SH-SY5Y (cell line): ENCODE data around the gene RNF214.

Experiments
- GATA2 ChIP-seq: IDR thresholded peaks from 2 replicates; pipeline ENCODE4 v1.6.1; 2011; ENCODE audit warnings: mild to moderate bottlenecking, low read depth, low read length
- GATA3 ChIP-seq: IDR thresholded peaks from 2 replicates; pipeline ENCODE4 v1.6.1; 2011; ENCODE audit warnings: low read depth, mild to moderate bottlenecking, low read length, moderate library complexity

RNF214 gene

DNA sequence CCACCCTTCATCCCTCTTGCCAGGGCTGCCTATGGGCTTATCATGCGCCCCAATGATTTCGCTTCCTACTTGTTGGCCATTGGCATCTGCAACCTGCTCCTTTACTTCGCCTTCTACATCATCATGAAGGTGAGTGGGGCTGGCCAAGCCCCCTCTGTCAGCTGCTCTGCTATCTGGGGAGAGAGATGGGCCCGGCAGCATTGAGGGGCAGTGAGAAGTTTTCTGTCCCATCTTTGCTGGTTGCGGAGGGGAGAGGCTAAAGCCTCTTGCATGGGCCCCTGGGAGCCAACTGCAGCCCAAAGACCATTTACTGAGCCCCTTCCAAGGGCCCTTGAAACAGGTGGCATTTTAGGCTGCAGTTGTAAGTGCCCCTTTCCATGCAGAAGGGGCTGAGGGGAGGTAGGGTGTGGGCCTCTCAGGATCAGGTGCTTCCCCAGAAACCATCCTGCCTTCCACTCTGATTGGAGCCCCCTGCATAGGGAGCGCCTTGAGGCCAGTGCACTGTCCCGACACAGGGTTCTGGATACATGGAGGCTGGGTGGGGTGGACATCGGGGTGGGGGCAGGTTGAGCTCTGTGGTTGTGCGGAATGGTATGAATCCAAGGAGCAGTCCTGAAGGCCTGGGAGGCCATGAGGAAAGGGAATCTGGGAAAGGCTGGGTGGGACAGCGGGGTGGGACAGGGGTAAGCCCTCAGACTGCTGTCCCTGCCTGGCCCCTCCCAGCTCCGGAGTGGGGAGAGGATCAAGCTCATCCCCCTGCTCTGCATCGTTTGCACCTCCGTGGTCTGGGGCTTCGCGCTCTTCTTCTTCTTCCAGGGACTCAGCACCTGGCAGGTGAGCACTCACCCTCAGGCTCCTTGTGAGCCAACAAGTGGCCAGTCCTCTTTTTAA lies 39.1 kb upstream of the RNF214 start:
- TF ChIP-seq GATA3 (no peak), GATA2 (no peak)

DNA sequence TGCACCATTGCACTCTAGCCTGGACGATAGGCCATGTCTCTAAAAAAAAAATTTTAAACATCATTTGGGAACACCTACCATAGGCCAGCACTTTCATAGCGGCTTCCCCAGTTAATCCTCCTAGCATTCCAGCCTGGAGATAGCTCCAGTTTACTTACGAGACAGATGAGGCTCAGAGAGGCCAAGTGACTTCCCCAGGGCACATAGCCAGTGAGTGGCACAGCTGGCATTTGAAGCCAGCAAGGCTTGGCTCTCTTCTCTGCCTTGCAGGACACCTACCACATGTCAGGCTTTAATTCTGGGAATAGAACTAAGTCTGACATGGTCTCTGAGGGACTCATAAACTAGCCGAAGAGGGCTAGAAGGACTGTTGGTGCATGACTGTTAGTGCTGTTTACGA lies 38.2 kb upstream of the RNF214 start:
- TF ChIP-seq GATA3 = no peak
- TF ChIP-seq GATA2 = no peak

DNA sequence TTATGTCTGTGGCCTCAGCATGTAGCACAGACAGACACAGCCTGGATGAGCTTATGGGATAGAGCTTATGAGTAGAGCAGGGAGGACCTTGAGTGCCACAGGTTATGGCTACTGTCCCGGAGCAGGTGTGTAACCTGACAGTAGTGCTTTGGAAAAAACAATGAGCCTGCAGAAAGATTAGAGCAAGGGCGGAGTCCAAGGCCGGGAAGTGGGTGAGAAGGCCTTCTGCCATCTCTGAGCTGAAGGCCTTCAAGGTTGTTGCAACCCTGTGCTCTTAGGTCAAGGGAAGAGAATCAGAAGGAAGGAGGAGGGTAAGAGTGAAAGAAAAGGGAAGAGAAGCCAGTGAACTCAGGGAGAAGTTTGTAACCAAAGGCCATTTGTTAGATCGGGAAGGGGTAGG lies 37.2 kb upstream of the RNF214 start:
- TF ChIP-seq GATA2 (no peak), GATA3 (no peak)

DNA sequence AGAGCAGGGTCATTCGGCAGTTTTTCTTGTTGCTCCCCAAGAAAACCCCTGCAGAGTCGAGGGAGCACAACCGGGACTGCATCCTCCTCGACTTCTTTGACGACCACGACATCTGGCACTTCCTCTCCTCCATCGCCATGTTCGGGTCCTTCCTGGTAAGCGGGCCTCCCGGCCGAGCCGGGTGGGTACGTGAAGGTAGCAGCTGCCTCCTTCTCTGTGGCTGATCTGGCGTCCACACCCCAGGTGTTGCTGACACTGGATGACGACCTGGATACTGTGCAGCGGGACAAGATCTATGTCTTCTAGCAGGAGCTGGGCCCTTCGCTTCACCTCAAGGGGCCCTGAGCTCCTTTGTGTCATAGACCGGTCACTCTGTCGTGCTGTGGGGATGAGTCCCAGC lies 36.7 kb upstream of the RNF214 start:
- TF ChIP-seq GATA3 (no peak), GATA2 (no peak)

DNA sequence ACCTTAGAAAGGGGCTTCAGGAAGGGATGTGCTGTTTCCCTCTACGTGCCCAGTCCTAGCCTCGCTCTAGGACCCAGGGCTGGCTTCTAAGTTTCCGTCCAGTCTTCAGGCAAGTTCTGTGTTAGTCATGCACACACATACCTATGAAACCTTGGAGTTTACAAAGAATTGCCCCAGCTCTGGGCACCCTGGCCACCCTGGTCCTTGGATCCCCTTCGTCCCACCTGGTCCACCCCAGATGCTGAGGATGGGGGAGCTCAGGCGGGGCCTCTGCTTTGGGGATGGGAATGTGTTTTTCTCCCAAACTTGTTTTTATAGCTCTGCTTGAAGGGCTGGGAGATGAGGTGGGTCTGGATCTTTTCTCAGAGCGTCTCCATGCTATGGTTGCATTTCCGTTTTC lies 35.5 kb upstream of the RNF214 start:
- TF ChIP-seq GATA2 (no peak), GATA3 (no peak)

DNA sequence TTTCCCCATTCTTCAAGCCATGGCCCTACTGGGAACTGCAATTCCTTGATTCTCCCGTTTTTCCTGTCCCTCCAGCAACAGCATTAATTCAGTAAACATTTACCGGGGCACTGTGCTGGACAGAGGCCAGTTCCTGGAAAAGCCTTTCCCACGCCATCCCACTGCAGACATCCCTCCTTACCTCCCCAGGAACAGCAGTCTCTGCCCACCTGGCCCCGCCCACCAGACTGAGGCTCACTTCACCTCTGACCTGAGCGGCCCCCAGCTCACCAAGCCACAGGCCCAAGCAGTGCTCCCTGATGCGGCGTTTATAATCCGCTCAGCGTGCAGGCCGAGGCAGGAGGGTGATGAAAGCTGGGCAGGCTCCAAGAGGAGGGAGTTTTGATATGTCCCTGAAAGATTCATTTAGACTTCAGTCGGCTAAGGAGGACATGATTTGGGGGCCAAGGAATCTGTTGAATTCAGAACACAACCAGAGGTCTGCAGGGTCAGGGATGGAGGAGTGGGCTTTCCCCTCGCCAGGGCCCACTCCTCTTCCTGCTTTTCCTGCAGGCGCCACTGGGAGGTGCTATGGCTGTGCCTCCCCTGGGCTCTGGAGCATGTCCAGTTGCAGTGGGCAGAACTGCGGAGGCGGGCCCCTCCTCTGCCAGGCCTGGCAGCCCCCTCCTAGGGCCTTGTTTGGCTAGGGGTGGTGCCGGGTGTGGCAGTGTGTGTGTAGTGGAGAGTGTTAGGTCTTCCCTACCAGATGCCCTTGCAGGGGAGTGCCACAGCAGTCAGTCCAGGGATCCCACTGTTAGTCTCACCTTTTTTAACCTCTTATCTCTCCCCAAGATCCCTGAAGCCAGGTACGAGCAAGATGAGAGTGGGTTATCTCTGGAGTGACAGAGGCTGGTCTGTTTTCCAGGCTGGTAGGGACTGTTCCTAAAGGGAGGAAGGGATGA lies 34.7 kb upstream of the RNF214 start:
- TF ChIP-seq GATA3 (no peak), GATA2 (no peak)

DNA sequence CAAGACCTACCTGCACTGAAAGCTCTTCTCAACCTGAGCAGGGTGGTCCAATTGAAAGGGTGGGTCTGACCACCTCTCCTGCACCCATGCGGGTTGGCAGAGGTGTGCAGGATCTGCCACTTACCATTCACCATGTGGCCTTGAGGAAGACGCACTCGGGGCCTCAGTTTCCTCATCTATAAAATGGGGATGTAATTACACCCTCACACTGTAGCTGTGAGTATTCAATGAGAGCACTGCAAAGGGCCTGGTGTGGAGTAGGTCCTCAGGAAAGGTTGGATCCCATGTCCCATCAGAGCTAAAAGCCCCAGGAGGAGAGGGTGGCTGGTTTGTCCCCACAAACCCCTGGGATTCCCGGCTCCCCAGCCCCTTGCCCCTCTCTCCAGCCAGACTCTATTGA lies 33.9 kb upstream of the RNF214 start:
- TF ChIP-seq GATA3 = no peak
- TF ChIP-seq GATA2 = no peak

DNA sequence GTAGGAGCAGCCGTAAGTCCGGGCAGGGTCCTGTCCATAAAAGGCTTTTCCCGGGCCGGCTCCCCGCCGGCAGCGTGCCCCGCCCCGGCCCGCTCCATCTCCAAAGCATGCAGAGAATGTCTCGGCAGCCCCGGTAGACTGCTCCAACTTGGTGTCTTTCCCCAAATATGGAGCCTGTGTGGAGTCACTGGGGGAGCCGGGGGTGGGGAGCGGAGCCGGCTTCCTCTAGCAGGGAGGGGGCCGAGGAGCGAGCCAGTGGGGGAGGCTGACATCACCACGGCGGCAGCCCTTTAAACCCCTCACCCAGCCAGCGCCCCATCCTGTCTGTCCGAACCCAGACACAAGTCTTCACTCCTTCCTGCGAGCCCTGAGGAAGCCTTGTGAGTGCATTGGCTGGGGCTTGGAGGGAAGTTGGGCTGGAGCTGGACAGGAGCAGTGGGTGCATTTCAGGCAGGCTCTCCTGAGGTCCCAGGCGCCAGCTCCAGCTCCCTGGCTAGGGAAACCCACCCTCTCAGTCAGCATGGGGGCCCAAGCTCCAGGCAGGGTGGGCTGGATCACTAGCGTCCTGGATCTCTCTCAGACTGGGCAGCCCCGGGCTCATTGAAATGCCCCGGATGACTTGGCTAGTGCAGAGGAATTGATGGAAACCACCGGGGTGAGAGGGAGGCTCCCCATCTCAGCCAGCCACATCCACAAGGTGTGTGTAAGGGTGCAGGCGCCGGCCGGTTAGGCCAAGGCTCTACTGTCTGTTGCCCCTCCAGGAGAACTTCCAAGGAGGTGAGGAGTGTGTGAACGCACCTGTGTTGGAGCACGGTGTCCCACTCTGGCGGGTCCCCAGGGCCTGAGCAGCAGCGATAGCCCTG lies 33.2 kb upstream of the RNF214 start, which contains the start of gene TAGLN:
Gene TAGLN (plus strand): TSS at position 318 of the 863 bp plus-strand sequence. CDS start 3,644 bp downstream, outside the sequence.
- no peak for TF ChIP-seq GATA3
- TF ChIP-seq GATA2 = no peak

DNA sequence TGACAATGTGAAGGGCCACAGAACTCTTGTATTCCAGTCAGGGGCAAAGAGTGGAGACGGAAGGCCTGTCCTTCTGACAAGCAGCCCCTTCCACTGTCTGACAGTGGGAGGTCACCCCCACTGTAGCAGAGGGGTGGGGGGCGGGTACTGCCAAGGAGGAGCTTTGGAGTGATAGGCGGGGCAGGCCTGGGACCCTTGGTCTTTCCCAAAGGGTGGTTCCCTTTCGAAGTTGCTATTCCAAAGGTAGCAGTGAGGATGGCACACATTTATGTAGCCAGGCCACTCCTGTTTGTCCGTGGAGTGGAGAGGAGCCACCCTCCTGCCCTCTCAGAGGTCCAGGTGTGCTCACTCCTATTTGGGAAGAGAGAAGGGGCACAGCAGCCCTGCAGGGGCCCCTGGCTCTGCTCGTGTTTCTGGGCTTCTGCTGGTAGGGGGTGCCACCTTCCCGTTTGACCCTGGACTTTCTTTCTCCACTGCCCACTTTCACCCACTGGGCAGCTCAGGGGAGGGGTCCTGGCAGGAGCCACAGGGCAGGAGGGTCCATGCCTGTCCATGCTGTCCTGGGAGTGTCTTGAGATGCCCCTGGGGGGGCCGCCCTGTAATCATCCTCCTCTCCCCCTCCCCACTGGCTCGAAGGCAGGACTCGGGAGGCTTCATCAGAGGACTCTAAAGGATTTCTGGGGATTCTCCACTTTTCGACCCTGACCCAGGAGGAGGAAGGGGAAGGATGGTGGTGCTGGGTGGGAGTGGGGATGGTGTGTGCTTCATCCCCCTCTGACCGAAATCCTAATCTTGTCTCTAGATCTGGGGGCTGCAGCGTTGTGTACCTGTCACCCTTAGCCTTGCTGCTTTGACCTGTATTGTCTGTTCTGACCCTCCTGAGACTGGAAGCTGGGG lies 32.3 kb upstream of the RNF214 start:
- no peak for TF ChIP-seq GATA3
- TF ChIP-seq GATA2 = no peak

DNA sequence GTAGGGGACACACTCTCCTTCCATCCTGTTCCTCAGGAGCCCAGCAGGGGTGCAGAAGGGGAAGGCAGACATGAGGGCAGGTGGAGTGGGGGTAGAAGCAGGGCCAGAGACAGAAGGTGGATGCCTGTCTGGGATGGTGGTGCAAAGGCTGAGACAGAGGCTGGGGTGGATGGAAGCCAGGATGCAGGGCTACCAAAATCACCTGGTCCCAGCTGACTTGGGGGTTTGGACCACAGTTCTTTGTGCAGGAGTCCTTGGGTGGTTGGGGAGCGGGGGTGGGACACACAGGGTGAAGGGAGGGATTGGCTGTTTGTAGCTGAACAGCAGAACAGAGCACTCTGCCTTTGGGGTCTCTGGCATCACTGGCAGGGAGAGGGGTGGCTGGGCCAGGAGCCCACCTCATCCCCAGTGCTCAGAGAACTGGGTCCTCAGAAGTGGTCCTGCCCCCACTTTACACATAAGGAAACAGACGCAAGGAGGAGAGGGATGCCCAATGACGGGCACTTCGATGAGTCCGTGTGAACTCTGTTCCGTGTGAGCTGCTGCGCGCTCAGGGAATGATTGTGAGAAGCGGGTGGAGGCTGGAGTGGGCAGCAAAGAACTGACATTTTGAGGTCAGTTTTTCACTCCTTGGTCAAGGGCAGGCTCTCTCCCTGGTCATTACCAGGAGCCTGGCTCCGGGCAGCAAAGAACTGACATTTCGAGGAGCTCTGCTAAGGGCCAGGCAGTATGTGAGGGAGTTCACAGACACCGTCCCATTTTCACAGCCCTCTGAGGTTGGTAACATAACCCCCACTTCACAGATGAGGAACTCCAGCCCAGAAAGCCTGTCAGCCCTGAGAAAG lies 31.4 kb upstream of the RNF214 start:
- no peak for TF ChIP-seq GATA2
- TF ChIP-seq GATA3 = no peak

DNA sequence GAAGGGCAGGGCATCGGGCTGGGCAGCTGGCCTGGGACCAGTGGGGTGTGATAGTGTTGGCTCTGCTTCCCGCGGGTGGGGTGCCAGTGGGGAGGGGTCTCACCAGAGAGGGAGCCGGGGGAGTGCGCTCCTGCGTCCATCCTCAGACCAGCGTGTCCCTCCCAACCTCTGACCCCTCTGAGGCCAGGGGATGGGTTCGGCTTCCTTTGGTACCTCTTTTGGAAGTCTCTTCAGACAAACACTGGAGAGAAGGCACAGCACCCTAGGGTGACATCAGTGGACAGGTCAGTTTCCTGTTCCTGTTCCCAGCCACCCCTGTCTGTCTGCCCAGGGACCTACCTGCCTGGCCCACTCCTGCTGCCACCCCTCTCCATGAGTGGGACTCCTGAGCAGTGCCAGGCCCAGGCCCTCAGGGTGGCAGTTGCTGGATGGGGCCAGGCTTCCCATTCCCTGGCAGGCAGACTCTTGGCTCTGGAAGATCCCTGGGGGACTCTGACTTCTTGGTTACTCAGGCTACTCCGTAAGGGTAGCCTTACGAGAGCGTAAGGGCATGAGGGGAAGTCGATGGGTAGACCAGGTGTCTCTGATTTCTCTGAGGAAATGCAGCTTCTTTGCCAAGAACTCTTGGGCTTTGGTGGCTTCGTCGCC lies 30.7 kb upstream of the RNF214 start:
- TF ChIP-seq GATA2 (no peak), GATA3 (no peak)

DNA sequence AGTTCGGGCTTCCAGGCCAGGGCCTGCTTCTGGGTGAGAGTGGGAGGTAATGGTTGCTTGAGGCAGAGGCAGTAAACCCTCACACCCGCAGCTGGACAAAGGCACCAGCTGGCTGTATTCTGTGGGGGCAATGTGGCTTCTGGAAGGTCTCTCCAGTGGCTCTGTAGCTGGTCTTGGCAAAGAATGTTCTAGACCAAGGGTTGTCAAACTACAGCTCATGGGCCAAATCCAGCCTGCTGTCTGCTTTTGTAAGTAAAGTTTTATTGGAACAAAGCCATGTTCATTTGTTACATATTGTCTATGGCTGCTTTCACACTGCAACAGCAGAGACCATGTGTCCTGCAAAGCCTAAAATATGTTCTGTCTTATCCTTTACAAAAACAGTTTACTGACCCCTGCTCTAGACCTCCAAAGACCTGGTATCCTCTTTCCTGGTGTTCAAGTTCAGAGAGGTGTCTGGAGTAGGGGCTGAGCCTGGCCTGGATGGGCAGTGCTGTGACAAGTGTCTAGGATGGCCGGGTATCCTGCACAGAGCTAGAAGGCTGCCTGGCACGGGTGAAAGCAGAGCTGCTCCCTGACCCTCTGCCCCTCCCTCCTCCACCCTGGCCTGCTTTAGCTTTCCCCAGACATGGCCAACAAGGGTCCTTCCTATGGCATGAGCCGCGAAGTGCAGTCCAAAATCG lies 29.9 kb upstream of the RNF214 start:
- TF ChIP-seq GATA2 (no peak), GATA3 (no peak)
